IMR-90 (cell line): ENCODE data around the gene RIF1. TPM values are rescaled to one million over a fixed set of nuclear protein-coding genes. Genes with fewer than 3 reads are reported as not detected.

ENCODE experiments used
- ATAC-seq: fragments of 200-7000 bp; cut with Tn5 transposase; 2 replicates; pipeline ENCODE4 v1.9.1; 2020; ENCODE audit warnings: low read depth, mild to moderate bottlenecking, moderate library complexity
- BruUV-seq: library from RNA; stranded (reverse); fragments of 400-500 nt; replicated peaks from 2 replicates; lab custom pipeline; 2021; lab: Mats Ljungman, UMichigan
- CTCF ChIA-PET: fragments of 300-600 bp; formaldehyde crosslinking; extraction: SDS; loops from one replicate; lab custom pipeline; 2021; ENCODE audit warnings: antibody characterized with exemption; lab: Yijun Ruan, JAX
- POLR2A ChIA-PET: fragments of 300-600 bp; sonication (Branson Sonifier 250); formaldehyde crosslinking; loops from one replicate; lab custom pipeline; 2022; ENCODE audit warnings: antibody characterized with exemption; ENCODE audit not compliant: unreplicated experiment; lab: Charles Lee
- DNase-seq: peaks from one replicate; pipeline ENCODE4 v3.0.0; 2013
- H2AFZ ChIP-seq: replicated peaks from 2 replicates; pipeline ENCODE3; 2013; ENCODE audit warnings: low read length, mild to moderate bottlenecking; ENCODE audit not compliant: poor library complexity
- H2AK5ac ChIP-seq: 2 replicates; pipeline ENCODE4 v1.6.1; 2013; ENCODE audit warnings: low read depth, low read length, inconsistent platforms
- H2AK9ac ChIP-seq: replicated peaks from 2 replicates; pipeline ENCODE3; 2013; ENCODE audit warnings: mild to moderate bottlenecking, low read depth, low read length, moderate library complexity; ENCODE audit not compliant: poor library complexity
- H2BK120ac ChIP-seq: 2 replicates; pipeline ENCODE4 v1.6.1; 2013; ENCODE audit warnings: low read depth, low read length, inconsistent platforms
- H2BK15ac ChIP-seq: 3 replicates; pipeline ENCODE4 v1.6.1; 2013; ENCODE audit warnings: low read depth, low read length, inconsistent platforms
- H2BK20ac ChIP-seq: 2 replicates; pipeline ENCODE4 v1.6.1; 2013; ENCODE audit warnings: low read depth, mild to moderate bottlenecking, inconsistent platforms, low read length, moderate library complexity
- H2BK5ac ChIP-seq: 2 replicates; pipeline ENCODE4 v1.6.1; 2013; ENCODE audit warnings: mild to moderate bottlenecking, low read depth, low read length, inconsistent platforms; ENCODE audit not compliant: poor library complexity, severe bottlenecking
- H3K14ac ChIP-seq: replicated peaks from 2 replicates; pipeline ENCODE4 v1.6.1; 2013; ENCODE audit warnings: low read depth, low read length, inconsistent platforms
- H3K18ac ChIP-seq: 2 replicates; pipeline ENCODE4 v1.6.1; 2013; ENCODE audit warnings: low read depth, low read length, control low read depth
- H3K23ac ChIP-seq: 2 replicates; pipeline ENCODE4 v1.6.1; 2013; ENCODE audit warnings: low read depth, low read length, inconsistent platforms
- H3K27ac ChIP-seq: 2 replicates; pipeline ENCODE4 v1.5.1; 2013; ENCODE audit warnings: mild to moderate bottlenecking, control low read depth, low read length; ENCODE audit not compliant: insufficient read depth
- H3K27me3 ChIP-seq: 2 replicates; pipeline ENCODE4 v1.6.1; 2013; ENCODE audit warnings: low read length; ENCODE audit not compliant: control insufficient read depth, insufficient read depth
- H3K36me3 ChIP-seq: 2 replicates; pipeline ENCODE4 v1.6.1; 2013; ENCODE audit warnings: low read length, mixed read lengths; ENCODE audit not compliant: control insufficient read depth, insufficient read depth
- H3K4ac ChIP-seq: 2 replicates; pipeline ENCODE4 v1.6.1; 2013; ENCODE audit warnings: low read depth, low read length, inconsistent platforms
- H3K4me1 ChIP-seq: 2 replicates; pipeline ENCODE4 v1.6.1; 2013; ENCODE audit warnings: low read length, mixed read lengths; ENCODE audit not compliant: control insufficient read depth, insufficient read depth
- H3K4me2 ChIP-seq: 2 replicates; pipeline ENCODE4 v1.6.1; 2013; ENCODE audit warnings: low read depth, mild to moderate bottlenecking, control low read depth, low read length, moderate library complexity
- H3K4me3 ChIP-seq: 2 replicates; pipeline ENCODE4 v1.5.1; 2013; ENCODE audit warnings: low read depth, mild to moderate bottlenecking, control low read depth, low read length, moderate library complexity; ENCODE audit not compliant: insufficient read depth
- H3K56ac ChIP-seq: 2 replicates; pipeline ENCODE4 v1.6.1; 2013; ENCODE audit warnings: low read length, inconsistent platforms; ENCODE audit not compliant: insufficient read depth; ENCODE audit errors: extremely low read depth
- H3K79me1 ChIP-seq, 2 experiments: 2 replicates each; pipeline ENCODE4 v1.6.1; 2013; ENCODE audit warnings: low read length in 2 of 2, inconsistent platforms in 1 of 2, low read depth in 1 of 2
- H3K9ac ChIP-seq: 2 replicates; pipeline ENCODE4 v1.6.1; 2013; ENCODE audit warnings: low read depth, low read length, control low read depth
- H3K9me1 ChIP-seq: 2 replicates; pipeline ENCODE4 v1.6.1; 2013; ENCODE audit warnings: low read length, inconsistent platforms; ENCODE audit not compliant: insufficient read depth
- H3K9me3 ChIP-seq: 2 replicates; pipeline ENCODE4 v1.6.1; 2013; ENCODE audit warnings: low read length; ENCODE audit not compliant: control insufficient read depth, insufficient read depth
- H4K20me1 ChIP-seq: 2 replicates; pipeline ENCODE4 v1.6.1; 2013; ENCODE audit warnings: low read length, inconsistent platforms; ENCODE audit not compliant: insufficient read depth
- H4K5ac ChIP-seq: 2 replicates; pipeline ENCODE4 v1.6.1; 2013; ENCODE audit warnings: mild to moderate bottlenecking, low read depth, low read length, control low read depth
- H4K8ac ChIP-seq, 2 experiments: 2 replicates each; pipeline ENCODE4 v1.6.1; 2013; ENCODE audit warnings: low read depth in 2 of 2, low read length in 2 of 2, control low read depth in 1 of 2, inconsistent platforms in 1 of 2
- H4K91ac ChIP-seq: 2 replicates; pipeline ENCODE4 v1.6.1; 2013; ENCODE audit warnings: low read depth, low read length, inconsistent platforms; ENCODE audit not compliant: insufficient read depth
- BHLHE40 ChIP-seq: fragments of 150-350 bp; IDR thresholded peaks from 2 replicates; pipeline ENCODE4 v1.6.1; 2016; ENCODE audit warnings: mild to moderate bottlenecking, low read depth, low read length
- CHD1 ChIP-seq: IDR thresholded peaks from 2 replicates; pipeline ENCODE4 v1.6.1; 2012; ENCODE audit warnings: low read depth, low read length, improper control_type of control experiment
- FOS ChIP-seq: fragments of 150-350 bp; IDR thresholded peaks from 2 replicates; pipeline ENCODE4 v1.6.1; 2016; ENCODE audit warnings: low read depth, low read length
- MAFK ChIP-seq: IDR thresholded peaks from 2 replicates; pipeline ENCODE4 v1.6.1; 2012; ENCODE audit warnings: low read depth, low read length, improper control_type of control experiment
- MXI1 ChIP-seq: IDR thresholded peaks from 2 replicates; pipeline ENCODE4 v1.6.1; 2012; ENCODE audit warnings: low read depth, mild to moderate bottlenecking, low read length, moderate library complexity, borderline replicate concordance
- NFE2L2 ChIP-seq: fragments of 150-350 bp; IDR thresholded peaks from 2 replicates; pipeline ENCODE4 v1.6.1; 2016; ENCODE audit warnings: low read depth, mild to moderate bottlenecking, low read length
- RAD21 ChIP-seq: IDR thresholded peaks from 2 replicates; pipeline ENCODE4 v1.6.1; 2012; ENCODE audit warnings: low read length, improper control_type of control experiment
- RCOR1 ChIP-seq: IDR thresholded peaks from 2 replicates; pipeline ENCODE4 v1.6.1; 2012; ENCODE audit warnings: mild to moderate bottlenecking, low read length, improper control_type of control experiment; ENCODE audit not compliant: insufficient replicate concordance
- SMC3 ChIP-seq: fragments of 150-350 bp; IDR thresholded peaks from 2 replicates; pipeline ENCODE4 v1.6.1; 2016; ENCODE audit warnings: low read depth, mild to moderate bottlenecking, antibody characterized with exemption, low read length, moderate library complexity
- USF2 ChIP-seq: fragments of 150-350 bp; IDR thresholded peaks from 2 replicates; pipeline ENCODE4 v1.6.1; 2017; ENCODE audit warnings: mild to moderate bottlenecking, antibody characterized with exemption, low read length, low read depth
- WGBS, 2 experiments: methylation state at CpG; one replicate each; pipeline versions ENCODE4 v1.1.5 to v1.1.7; 2013; ENCODE audit warnings: missing lambda C conversion rate in 2 of 2; ENCODE audit not compliant: insufficient read length in 1 of 2; ENCODE audit errors: extremely low coverage in 2 of 2; 5-methylcytosine and 5-hydroxymethylcytosine counted together
- dilution Hi-C: fragments of 300-500 bp; cut with HindIII; formaldehyde crosslinking; loops from one replicate; pipeline ENCODE4 v1.14.3; 2018; ENCODE audit warnings: low sequenced_read_pairs; ENCODE audit not compliant: unreplicated experiment
- in situ Hi-C: fragments of 300-500 bp; cut with MboI; formaldehyde crosslinking; loops from 3 replicates; pipeline ENCODE4 v1.14.3; 2019; ENCODE audit warnings: low sequenced_read_pairs, inconsistent platforms, mixed read lengths
- intact Hi-C: fragments of 100-400 bp; cut with micrococcal nuclease; formaldehyde crosslinking; loops from 2 replicates; pipeline ENCODE4 v1.10.0; 2022
- polyA plus RNA-seq, 3 experiments: library from polyadenylated mRNA; depleted of rRNA; stranded (reverse); fragments of >200 nt; gene quantifications; 2 replicates each; pipeline ENCODE4 v1.2.3, GENCODE V29; 2012; ENCODE audit warnings: low replicate concordance in 1 of 3
- total RNA-seq: library from RNA; depleted of rRNA; stranded (reverse); fragments of >200 nt; gene quantifications from 2 replicates; pipeline ENCODE4 v1.2.3, GENCODE V29; 2012

RIF1 gene
- total and polyA plus RNA-seq, 2 of the 4 experiments (the other 2 are of a cell fraction), result 4.3 to 43.9 TPM

DNA sequence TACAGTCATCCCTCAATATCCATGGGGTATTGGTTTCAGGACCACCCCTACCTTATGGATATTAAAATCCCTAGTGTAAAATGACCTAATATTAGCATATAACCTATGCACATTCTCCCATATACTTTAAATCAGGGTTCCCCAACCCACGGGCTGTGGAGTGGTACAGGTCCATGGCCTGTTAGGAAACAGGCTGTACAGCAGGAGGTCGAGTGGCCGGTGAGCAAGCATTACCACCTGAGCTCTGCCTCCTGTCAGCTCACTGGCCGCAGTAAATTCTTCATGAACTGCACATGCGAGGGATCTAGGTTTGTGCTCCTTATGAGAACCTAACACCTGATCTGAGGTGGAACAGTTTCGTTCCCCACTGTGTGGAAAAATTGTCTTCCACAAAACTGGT is 73.8 kb downstream of the RIF1 start:
- Histone ChIP-seq H3K27me3 (no peaks in the 10 kb centered on the region), H4K91ac (no peak overlapping the region), H2BK15ac (no peak overlapping the region), H3K4me3 (no peak overlapping the region), H3K9me3 (no peaks in the 10 kb centered on the region), H2BK5ac (no peak overlapping the region), H2BK120ac (no peak overlapping the region), H4K5ac (no peak overlapping the region), H3K4me2 (no peak overlapping the region), H3K36me3 (peaks cover 7% of the 10 kb centered on the region; the same call in 1 of the 2 replicates), H2BK20ac (no peak overlapping the region), H3K9me1 (no peaks in the 10 kb centered on the region), H2AK9ac (no peak overlapping the region), H2AFZ (no peak overlapping the region), H3K79me1 (peaks cover 0 to 4% of the 10 kb centered on the region in 2 experiments; a peak in 2 of 4 replicates), H3K9ac (no peak overlapping the region), H4K20me1 (no peaks in the 10 kb centered on the region; the same call in 1 of the 2 replicates), H3K4ac (no peak overlapping the region), H2AK5ac (no peak overlapping the region), H3K4me1 (no peaks in the 10 kb centered on the region), H3K18ac (no peak overlapping the region), H3K23ac (no peak overlapping the region), H3K14ac (no peak overlapping the region), H3K56ac (no peak overlapping the region), H3K27ac (no peak overlapping the region), H4K8ac (no peak overlapping the region)
- no peak for DNase-seq
- ChIA-PET POLR2A (no interaction called here), CTCF (no interaction called here)
- BruUV-seq, result no TSS peak
- intact Hi-C loops, result no loop called here
- TF ChIP-seq USF2 (no peak), FOS (no peak), SMC3 (no peak), CHD1 (no peak), MAFK (no peak), BHLHE40 (no peak), RAD21 (no peak), MXI1 (no peak), NFE2L2 (no peak), RCOR1 (no peak)
- dilution Hi-C loops, result no loop called here
- in situ Hi-C loops, result no loop called here
- no peak for ATAC-seq
- WGBS, 2 experiments, result 100% methylated on average over 4 of the region's 6 CpGs; no CpG with 5 or more reads in 1 of the 2 experiments
